GM23338 (cell line): Measurements from ENCODE around the gene KIAA0232. TPM values are rescaled to one million over a fixed set of nuclear protein-coding genes. Genes with fewer than 3 reads are reported as not detected.

Experiments used
- ATAC-seq: fragments of 200-7000 bp; cut with Tn5 transposase; 3 replicates; pipeline ENCODE4 v1.9.1; 2020
- DNase-seq: peaks from one replicate; pipeline ENCODE4 v3.0.0-alpha.2; 2015; ENCODE audit warnings: low spot score
- H2AFZ ChIP-seq: fragments of 200-600 bp; sonication (generic); 2 replicates; pipeline ENCODE4 v1.8.0; 2016; ENCODE audit warnings: antibody characterized with exemption, mild to moderate bottlenecking, moderate library complexity
- H3F3A ChIP-seq: fragments of 200-600 bp; sonication (generic); replicated peaks from 2 replicates; pipeline ENCODE4 v1.8.0; 2017; ENCODE audit warnings: antibody characterized with exemption, mixed run types, low read depth
- H3K27ac ChIP-seq: fragments of 200-600 bp; sonication (generic); 2 replicates; pipeline ENCODE4 v1.6.1; 2016; ENCODE audit warnings: low read depth
- H3K27me3 ChIP-seq: fragments of 200-600 bp; sonication (generic); 2 replicates; pipeline ENCODE4 v1.8.0; 2016; ENCODE audit warnings: mild to moderate bottlenecking, mixed run types, moderate library complexity; ENCODE audit not compliant: insufficient read depth
- H3K36me3 ChIP-seq: fragments of 200-600 bp; sonication (generic); 2 replicates; pipeline ENCODE4 v1.8.0; 2016; ENCODE audit warnings: mild to moderate bottlenecking; ENCODE audit not compliant: insufficient read depth
- H3K4me1 ChIP-seq: fragments of 200-600 bp; sonication (generic); 2 replicates; pipeline ENCODE4 v1.8.0; 2016; ENCODE audit warnings: mild to moderate bottlenecking, moderate library complexity; ENCODE audit not compliant: insufficient read depth
- H3K4me2 ChIP-seq: fragments of 200-600 bp; sonication (generic); 2 replicates; pipeline ENCODE4 v1.7.1; 2017; ENCODE audit warnings: mixed run types
- H3K4me3 ChIP-seq: fragments of 200-600 bp; sonication (generic); 2 replicates; pipeline ENCODE4 v1.6.1; 2016; ENCODE audit warnings: mixed run types
- H3K79me2 ChIP-seq: fragments of 200-600 bp; sonication (generic); replicated peaks from 2 replicates; pipeline ENCODE4 v1.8.0; 2017; ENCODE audit warnings: mild to moderate bottlenecking; ENCODE audit not compliant: insufficient read depth
- H3K9me2 ChIP-seq: fragments of 200-600 bp; sonication (generic); 2 replicates; pipeline ENCODE4 v1.8.0; 2017; ENCODE audit not compliant: insufficient read depth
- H4K20me1 ChIP-seq: fragments of 200-600 bp; sonication (generic); replicated peaks from 2 replicates; pipeline ENCODE4 v1.8.0; 2017; ENCODE audit warnings: mild to moderate bottlenecking; ENCODE audit not compliant: insufficient read depth
- H3K27ac Mint-ChIP-seq: 2 replicates; pipeline ENCODE4 v1.8.0; 2020; ENCODE audit warnings: inconsistent platforms, mild to moderate bottlenecking, moderate library complexity, mixed read lengths
- H3K27me3 Mint-ChIP-seq: 3 replicates; pipeline ENCODE4 v1.8.0; 2022; ENCODE audit warnings: low read depth, mild to moderate bottlenecking, moderate library complexity, mixed read lengths, inconsistent platforms; ENCODE audit not compliant: insufficient read depth, poor library complexity
- H3K36me3 Mint-ChIP-seq: 3 replicates; pipeline ENCODE4 v1.8.0; 2021; ENCODE audit warnings: low read depth, mild to moderate bottlenecking, inconsistent platforms, moderate library complexity, mixed read lengths
- H3K4me1 Mint-ChIP-seq: 3 replicates; pipeline ENCODE4 v1.8.0; 2020; ENCODE audit warnings: mild to moderate bottlenecking, inconsistent platforms, mixed read lengths
- H3K4me3 Mint-ChIP-seq: 3 replicates; pipeline ENCODE4 v1.8.0; 2021; ENCODE audit warnings: moderate library complexity, mild to moderate bottlenecking, inconsistent platforms, mixed read lengths
- H3K9me3 Mint-ChIP-seq: 3 replicates; pipeline ENCODE4 v1.8.0; 2020; ENCODE audit warnings: moderate library complexity, mild to moderate bottlenecking, inconsistent platforms, mixed read lengths
- CREB1 ChIP-seq: fragments of 250-450 bp; sonication (Bioruptor Pico); IDR thresholded peaks from 2 replicates; pipeline ENCODE4 v1.5.0; 2020; ENCODE audit warnings: low read depth, mild to moderate bottlenecking, moderate library complexity
- CTCF ChIP-seq, 2 experiments: fragments of 200-600 bp in 1 of 2; sonication (generic) in 1 of 2; conservative IDR thresholded peaks; 2 replicates each; pipeline versions ENCODE4 v1.5.1 to v1.6.1; 2016 to 2017; ENCODE audit warnings: antibody characterized with exemption in 2 of 2, low read depth in 2 of 2, mild to moderate bottlenecking in 2 of 2, moderate library complexity in 1 of 2
- ETS1 ChIP-seq: IDR thresholded peaks from 2 replicates; pipeline ENCODE4 v1.6.1; 2016; ENCODE audit warnings: antibody characterized with exemption
- EZH2 ChIP-seq: fragments of 200-600 bp; sonication (generic); IDR thresholded peaks from one replicate; pipeline ENCODE4 v1.8.0; 2017; ENCODE audit warnings: antibody characterized with exemption, mild to moderate bottlenecking, low read depth; ENCODE audit not compliant: unreplicated experiment
- JUNB ChIP-seq: IDR thresholded peaks from one replicate; pipeline ENCODE4 v1.6.1; 2016; ENCODE audit warnings: antibody characterized with exemption; ENCODE audit not compliant: unreplicated experiment
- NANOG ChIP-seq: IDR thresholded peaks from 2 replicates; pipeline ENCODE4 v1.6.1; 2016; ENCODE audit warnings: antibody characterized with exemption, borderline replicate concordance
- POLR2AphosphoS5 ChIP-seq: IDR thresholded peaks from 2 replicates; pipeline ENCODE4 v1.6.1; 2016; ENCODE audit warnings: antibody characterized with exemption, low read depth
- STAT1 ChIP-seq: IDR thresholded peaks from one replicate; pipeline ENCODE4 v1.6.1; 2016; ENCODE audit warnings: antibody characterized with exemption; ENCODE audit not compliant: unreplicated experiment
- ZNF331 ChIP-seq: fragments of 250-450 bp; sonication (Bioruptor Pico); IDR thresholded peaks from 2 replicates; pipeline ENCODE4 v1.5.0; 2020; ENCODE audit warnings: low read depth, mild to moderate bottlenecking, moderate library complexity
- ZNF462 ChIP-seq: fragments of 250-450 bp; sonication (Bioruptor Pico); IDR thresholded peaks from 2 replicates; pipeline ENCODE4 v1.5.0; 2020; ENCODE audit warnings: mild to moderate bottlenecking, moderate library complexity
- polyA plus RNA-seq: library from polyadenylated mRNA; unstranded; fragments of >200 nt; fragmentation: Nextera tagmentation; extraction: Ambion mirVana; gene quantifications from 2 replicates; pipeline ENCODE4 v1.2.1, GENCODE V29; 2016
- total RNA-seq: library from RNA; depleted of rRNA; stranded (reverse); fragments of >200 nt; shearing (Covaris generic); gene quantifications from 2 replicates; pipeline ENCODE4 v1.2.3, GENCODE V29; 2014

KIAA0232 gene
- total and polyA plus RNA-seq, 2 experiments from 2014 or later, result 14.3 to 34.9 TPM

- H3K9me3 Mint-ChIP-seq, result peaks cover 40% of the 10 kb centered on the region
- H2AFZ ChIP-seq, result no peak overlapping the region
- no peak overlapping the region for H3K4me3 ChIP-seq
- H3K4me1 Mint-ChIP-seq, result no peaks in the 10 kb centered on the region
- H3K9me2 ChIP-seq, result no peaks in the 10 kb centered on the region
- H3K79me2 ChIP-seq, result peaks cover 82% of the 10 kb centered on the region
- H3K4me1 ChIP-seq, result no peaks in the 10 kb centered on the region
- no peak overlapping the region for H3K4me3 Mint-ChIP-seq
- H3K36me3 ChIP-seq, result peaks cover 5% of the 10 kb centered on the region
- no peak overlapping the region for H3K27ac Mint-ChIP-seq
- DNase-seq (no peak), ATAC-seq (no peak)
- peaks cover 11% of the 10 kb centered on the region for H4K20me1 ChIP-seq
- TF ChIP-seq ETS1 (no peak), POLR2AphosphoS5 (no peak), JUNB (no peak), ZNF331 (CRISPR knock-in tag) (no peak)
- peaks cover 57% of the 10 kb centered on the region for H3K36me3 Mint-ChIP-seq
- H3K27me3 ChIP-seq, result no peaks in the 10 kb centered on the region
- no peaks in the 10 kb centered on the region for H3K27me3 Mint-ChIP-seq
- no peak overlapping the region for H3K4me2 ChIP-seq
- H3K27ac ChIP-seq, result no peak overlapping the region
- no peaks in the 10 kb centered on the region for H3F3A ChIP-seq
These were observed 38.2 kb downstream of the KIAA0232 start for GRCh38 chr4:6820695-6821094.

- H3K4me3 Mint-ChIP-seq, result no peak overlapping the region
- ATAC-seq (no peak), DNase-seq (no peak)
- H3K27me3 ChIP-seq, result no peaks in the 10 kb centered on the region
- H3F3A ChIP-seq, result no peaks in the 10 kb centered on the region
- H3K4me1 ChIP-seq, result no peaks in the 10 kb centered on the region
- peaks cover 39% of the 10 kb centered on the region for H3K36me3 Mint-ChIP-seq
- H3K79me2 ChIP-seq, result peaks cover 68% of the 10 kb centered on the region
- no peak overlapping the region for H2AFZ ChIP-seq
- H3K27ac ChIP-seq, result no peak overlapping the region
- H3K27ac Mint-ChIP-seq, result no peak overlapping the region
- peaks cover 22% of the 10 kb centered on the region for H4K20me1 ChIP-seq
- no peak overlapping the region for H3K4me2 ChIP-seq
- H3K9me2 ChIP-seq, result no peaks in the 10 kb centered on the region
- no peak overlapping the region for H3K4me3 ChIP-seq
- TF ChIP-seq EZH2 (no peak), CREB1 (CRISPR knock-in tag) (no peak), STAT1 (no peak), ZNF331 (CRISPR knock-in tag) (no peak), ETS1 (no peak), NANOG (no peak), CTCF (conservative IDR thresholded peaks at IDR 0.05; ENCODE audit: low read depth in 2 of 2) (no peak), ZNF462 (no peak), POLR2AphosphoS5 (no peak)
- no peaks in the 10 kb centered on the region for H3K27me3 Mint-ChIP-seq
- H3K4me1 Mint-ChIP-seq, result no peaks in the 10 kb centered on the region
- H3K36me3 ChIP-seq, result peaks cover 5% of the 10 kb centered on the region
- peaks cover 26% of the 10 kb centered on the region for H3K9me3 Mint-ChIP-seq
These were observed 41.5 kb downstream of the KIAA0232 start for GRCh38 chr4:6824071-6824470.
